ENCODE data around the gene FAM9C.

DNA sequence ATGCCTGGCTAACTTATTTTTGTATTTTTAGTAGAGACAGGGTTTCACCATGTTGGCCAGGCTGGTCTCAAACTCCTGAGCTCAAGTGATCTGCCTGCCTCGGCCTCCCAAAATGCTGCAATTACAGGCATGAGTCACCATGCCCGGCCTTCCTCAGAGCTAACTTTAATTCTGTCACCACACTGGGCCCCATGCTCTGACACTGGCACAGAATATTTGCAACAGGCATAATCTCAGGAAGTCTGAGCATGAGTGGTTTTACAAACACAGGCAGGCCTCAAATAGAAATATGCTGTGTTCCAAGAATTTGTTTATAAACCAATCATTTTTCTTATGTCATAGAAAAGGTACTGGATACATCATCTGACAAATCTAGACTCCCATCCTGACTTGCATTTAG is 32.7 kb upstream of the FAM9C start:
- TF ChIP-seq POLR2A (IDR thresholded peaks at IDR 0.05; ENCODE audit: low read depth, low read length) (no peak), CEBPB (IDR thresholded peaks at IDR 0.05; ENCODE audit: low read depth, low read length) (no peak), RAD21 (IDR thresholded peaks at IDR 0.05; ENCODE audit: low read length) (no peak), ELK1 (IDR thresholded peaks at IDR 0.05; ENCODE audit: borderline replicate concordance, low read depth, low read length) (no peak), MAZ (IDR thresholded peaks at IDR 0.05; ENCODE audit: borderline replicate concordance, low read depth, low read length) (no peak), MAFK (IDR thresholded peaks at IDR 0.05; ENCODE audit: low read depth, low read length) (no peak), RFX5 (IDR thresholded peaks at IDR 0.05; ENCODE audit: low read depth, low read length) (no peak), MXI1 (IDR thresholded peaks at IDR 0.05; ENCODE audit: borderline replicate concordance, low read depth, low read length) (no peak), SMC3 (IDR thresholded peaks at IDR 0.05; ENCODE audit: low read depth, low read length) (no peak)
- TF ChIP-seq, protein P1, sequence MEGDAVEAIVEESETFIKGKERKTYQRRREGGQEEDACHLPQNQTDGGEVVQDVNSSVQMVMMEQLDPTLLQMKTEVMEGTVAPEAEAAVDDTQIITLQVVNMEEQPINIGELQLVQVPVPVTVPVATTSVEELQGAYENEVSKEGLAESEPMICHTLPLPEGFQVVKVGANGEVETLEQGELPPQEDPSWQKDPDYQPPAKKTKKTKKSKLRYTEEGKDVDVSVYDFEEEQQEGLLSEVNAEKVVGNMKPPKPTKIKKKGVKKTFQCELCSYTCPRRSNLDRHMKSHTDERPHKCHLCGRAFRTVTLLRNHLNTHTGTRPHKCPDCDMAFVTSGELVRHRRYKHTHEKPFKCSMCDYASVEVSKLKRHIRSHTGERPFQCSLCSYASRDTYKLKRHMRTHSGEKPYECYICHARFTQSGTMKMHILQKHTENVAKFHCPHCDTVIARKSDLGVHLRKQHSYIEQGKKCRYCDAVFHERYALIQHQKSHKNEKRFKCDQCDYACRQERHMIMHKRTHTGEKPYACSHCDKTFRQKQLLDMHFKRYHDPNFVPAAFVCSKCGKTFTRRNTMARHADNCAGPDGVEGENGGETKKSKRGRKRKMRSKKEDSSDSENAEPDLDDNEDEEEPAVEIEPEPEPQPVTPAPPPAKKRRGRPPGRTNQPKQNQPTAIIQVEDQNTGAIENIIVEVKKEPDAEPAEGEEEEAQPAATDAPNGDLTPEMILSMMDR (conservative IDR thresholded peaks at IDR 0.05; ENCODE audit: low read depth, low read length), result no peak
